Stimulated activated CD8-positive, alpha-beta memory T cell treated with anti-CD3 and anti-CD28 coated beads, Interleukin-15, amount 100 ng/mL, for 24 hours (primary cell): ENCODE data around the gene PSMA3.
A peak's percentile ranks its signal among the peaks of the same experiment; 100 is the strongest.

ENCODE experiments used
- DNase-seq: peaks from one replicate; pipeline ENCODE4 v3.0.0-alpha.2; 2020; ENCODE audit warnings: low read depth

Gene PSMA3

GRCh38 chr14:58272588-58273372, 28.1 kb downstream of the PSMA3 start:
- no peak for DNase-seq

GRCh38 chr14:58274881-58275280, 30.2 kb downstream of the PSMA3 start:
- no peak for DNase-seq

GRCh38 chr14:58275527-58276190, 31.0 kb downstream of the PSMA3 start:
- DNase-seq: no peak

- no peak for DNase-seq
Measured at GRCh38 chr14:58276208-58276607, 31.6 kb downstream of the PSMA3 start.

GRCh38 chr14:58278177-58278576, 33.5 kb downstream of the PSMA3 start:
- DNase-seq: no peak

- DNase-seq: no peak
Measured at GRCh38 chr14:58280954-58281787, 36.5 kb downstream of the PSMA3 start.

GRCh38 chr14:58281969-58282368, 37.3 kb downstream of the PSMA3 start:
- DNase-seq: no peak

GRCh38 chr14:58282925-58283593, 38.4 kb downstream of the PSMA3 start:
- DNase-seq: no peak

- no peak for DNase-seq
Measured at GRCh38 chr14:58283730-58284129, 39.1 kb downstream of the PSMA3 start.

GRCh38 chr14:58285132-58285531, 40.5 kb downstream of the PSMA3 start:
- DNase-seq: no peak

GRCh38 chr14:58287607-58288042, 43.0 kb downstream of the PSMA3 start:
- no peak for DNase-seq

GRCh38 chr14:58288106-58288792, 43.6 kb downstream of the PSMA3 start:
- DNase-seq: no peak

GRCh38 chr14:58291646-58292045, 47.0 kb downstream of the PSMA3 start:
- DNase-seq: no peak

- no peak for DNase-seq
Measured at GRCh38 chr14:58292187-58292586, 47.5 kb downstream of the PSMA3 start.

GRCh38 chr14:58294201-58294600, 49.6 kb downstream of the PSMA3 start:
- DNase-seq: no peak

- DNase-seq: no peak
Measured at GRCh38 chr14:58296726-58297125, 52.1 kb downstream of the PSMA3 start.

GRCh38 chr14:58297412-58297761, 52.7 kb downstream of the PSMA3 start:
- DNase-seq: no peak

- DNase-seq: peak; percentile 94
Measured at GRCh38 chr14:58297762-58298476, 53.3 kb downstream of the PSMA3 start.

- peak; percentile 43 for DNase-seq
Measured at GRCh38 chr14:58298477-58299400, 54.1 kb downstream of the PSMA3 start, which contains the start of gene ARID4A. TSS of gene ARID4A (plus strand) at chr14:58298555. CDS start at chr14:58299855, 1,300 bp downstream.
